Measurements from ENCODE around the gene HMGN1. TPM values are rescaled to one million over a fixed set of nuclear protein-coding genes. Genes with fewer than 3 reads are reported as not detected.
"Not testable (repeated sequence)": the region's sequence is repeated elsewhere in the genome, so short reads cannot be mapped to it uniquely, and the experiment has no call there.

The HMGN1 gene
- total RNA-seq, 1 donor, result 154 TPM

DNA sequence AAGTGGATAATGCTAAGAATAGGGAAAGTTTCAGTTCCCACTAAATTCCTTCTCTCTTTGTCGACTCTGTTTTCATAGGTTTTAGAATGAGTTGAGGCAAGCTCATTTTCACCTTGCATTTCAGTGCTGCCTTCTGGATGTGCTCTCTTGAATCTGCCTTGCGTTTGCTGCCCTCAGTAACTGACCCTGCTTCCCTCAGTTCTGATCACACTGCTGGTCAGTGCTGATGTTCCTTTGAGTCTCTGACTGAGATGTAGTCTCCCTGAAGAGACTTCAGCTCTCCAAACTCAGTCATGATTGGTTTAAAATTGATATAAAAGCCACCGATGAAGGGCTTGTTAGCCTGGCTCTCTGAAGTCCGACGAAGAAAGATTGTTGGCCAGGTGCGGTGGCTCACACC is 25.2 kb upstream of the HMGN1 start:
- Histone ChIP-seq H3K4me2 (ENCODE audit: insufficient read depth, low read length) (peak overlapping the region; percentile 56), H3K79me2 (ENCODE audit: insufficient read depth, low read length) (no peaks in the 10 kb centered on the region), H3K27ac (ENCODE audit: low read depth, low read length) (no peak overlapping the region), H3K27me3 (ENCODE audit: insufficient read depth, low read length) (peaks cover 9% of the 10 kb centered on the region), H3K9me3 (ENCODE audit: low read depth, low read length) (no peaks in the 10 kb centered on the region), H3K4me1 (ENCODE audit: insufficient read depth, low read length) (peaks cover 4% of the 10 kb centered on the region), H4K20me1 (ENCODE audit: insufficient read depth, low read length) (no peaks in the 10 kb centered on the region), H3K36me3 (ENCODE audit: insufficient read depth, low read length) (no peaks in the 10 kb centered on the region), H3K4me3 (ENCODE audit: insufficient read depth, low read length) (peak overlapping the region; percentile 11), H2AFZ (ENCODE audit: low read length) (peak overlapping the region; percentile 71)
- DNase-seq (ENCODE audit: insufficient read length, low spot score, missing footprints), result no peak
- TF ChIP-seq, protein P1, sequence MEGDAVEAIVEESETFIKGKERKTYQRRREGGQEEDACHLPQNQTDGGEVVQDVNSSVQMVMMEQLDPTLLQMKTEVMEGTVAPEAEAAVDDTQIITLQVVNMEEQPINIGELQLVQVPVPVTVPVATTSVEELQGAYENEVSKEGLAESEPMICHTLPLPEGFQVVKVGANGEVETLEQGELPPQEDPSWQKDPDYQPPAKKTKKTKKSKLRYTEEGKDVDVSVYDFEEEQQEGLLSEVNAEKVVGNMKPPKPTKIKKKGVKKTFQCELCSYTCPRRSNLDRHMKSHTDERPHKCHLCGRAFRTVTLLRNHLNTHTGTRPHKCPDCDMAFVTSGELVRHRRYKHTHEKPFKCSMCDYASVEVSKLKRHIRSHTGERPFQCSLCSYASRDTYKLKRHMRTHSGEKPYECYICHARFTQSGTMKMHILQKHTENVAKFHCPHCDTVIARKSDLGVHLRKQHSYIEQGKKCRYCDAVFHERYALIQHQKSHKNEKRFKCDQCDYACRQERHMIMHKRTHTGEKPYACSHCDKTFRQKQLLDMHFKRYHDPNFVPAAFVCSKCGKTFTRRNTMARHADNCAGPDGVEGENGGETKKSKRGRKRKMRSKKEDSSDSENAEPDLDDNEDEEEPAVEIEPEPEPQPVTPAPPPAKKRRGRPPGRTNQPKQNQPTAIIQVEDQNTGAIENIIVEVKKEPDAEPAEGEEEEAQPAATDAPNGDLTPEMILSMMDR (IDR thresholded peaks at IDR 0.05; ENCODE audit: extremely low read depth, low read depth, low read length), result no peak

DNA sequence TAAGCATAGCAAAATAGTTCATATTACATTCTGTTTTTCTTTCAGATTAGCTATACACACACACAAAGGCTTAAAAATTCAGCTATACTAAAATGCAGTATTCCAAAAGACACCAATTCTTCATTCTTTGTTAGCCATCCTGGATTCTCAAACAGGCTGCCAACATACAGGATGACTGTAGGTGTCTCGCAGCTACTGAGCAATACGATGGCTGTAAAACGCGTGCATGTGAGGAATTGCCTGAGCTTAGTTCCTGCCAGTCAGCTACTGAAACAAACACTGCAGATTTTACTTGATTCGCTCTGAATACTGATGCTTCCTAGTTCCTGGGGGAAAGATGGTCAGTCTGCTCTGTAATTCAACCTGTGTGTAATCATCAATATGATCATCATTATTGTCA is 24.7 kb upstream of the HMGN1 start:
- H3K4me2 ChIP-seq (ENCODE audit: insufficient read depth, low read length), result peak overlapping the region; percentile 56
- H2AFZ ChIP-seq (ENCODE audit: low read length), result peak overlapping the region; percentile 71
- H3K9me3 ChIP-seq (ENCODE audit: low read depth, low read length), result no peaks in the 10 kb centered on the region
- no peaks in the 10 kb centered on the region for H4K20me1 ChIP-seq (ENCODE audit: insufficient read depth, low read length)
- DNase-seq (ENCODE audit: insufficient read length, low spot score, missing footprints), result peak; percentile 90
- H3K4me1 ChIP-seq (ENCODE audit: insufficient read depth, low read length), result peaks cover 4% of the 10 kb centered on the region
- peak overlapping the region; percentile 11 for H3K4me3 ChIP-seq (ENCODE audit: insufficient read depth, low read length)
- no peaks in the 10 kb centered on the region for H3K36me3 ChIP-seq (ENCODE audit: insufficient read depth, low read length)
- H3K27me3 ChIP-seq (ENCODE audit: insufficient read depth, low read length), result peaks cover 9% of the 10 kb centered on the region
- no peak overlapping the region for H3K27ac ChIP-seq (ENCODE audit: low read depth, low read length)
- no peaks in the 10 kb centered on the region for H3K79me2 ChIP-seq (ENCODE audit: insufficient read depth, low read length)
- TF ChIP-seq, protein P1 (IDR thresholded peaks at IDR 0.05; ENCODE audit: extremely low read depth, low read depth, low read length), result peak; percentile 49

DNA sequence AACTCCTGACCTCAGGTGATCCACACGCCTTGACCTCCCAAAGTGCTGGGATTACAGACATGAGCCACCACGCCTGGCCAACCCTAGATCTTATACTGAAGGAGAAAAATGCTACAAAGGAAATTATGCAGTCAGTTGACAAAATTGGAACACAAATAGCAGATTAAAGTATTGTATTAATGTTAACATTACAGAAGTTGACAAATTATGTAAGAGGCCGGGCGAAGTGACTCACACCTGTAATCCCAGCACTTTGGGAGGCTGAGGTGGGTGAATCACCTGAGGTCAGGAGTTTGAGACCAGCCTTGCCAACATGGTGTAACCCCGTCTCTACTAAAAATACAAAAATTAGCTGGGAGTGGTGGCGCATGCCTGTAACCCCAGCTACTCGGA is 21.0 kb upstream of the HMGN1 start:
- not testable (repeated sequence) for H4K20me1 ChIP-seq (ENCODE audit: insufficient read depth, low read length); H3K4me2 ChIP-seq (ENCODE audit: insufficient read depth, low read length); H3K27ac ChIP-seq (ENCODE audit: low read depth, low read length); H3K27me3 ChIP-seq (ENCODE audit: insufficient read depth, low read length); H2AFZ ChIP-seq (ENCODE audit: low read length); H3K36me3 ChIP-seq (ENCODE audit: insufficient read depth, low read length); H3K79me2 ChIP-seq (ENCODE audit: insufficient read depth, low read length); H3K4me3 ChIP-seq (ENCODE audit: insufficient read depth, low read length); H3K9me3 ChIP-seq (ENCODE audit: low read depth, low read length); DNase-seq (ENCODE audit: insufficient read length, low spot score, missing footprints); H3K4me1 ChIP-seq (ENCODE audit: insufficient read depth, low read length)

DNA sequence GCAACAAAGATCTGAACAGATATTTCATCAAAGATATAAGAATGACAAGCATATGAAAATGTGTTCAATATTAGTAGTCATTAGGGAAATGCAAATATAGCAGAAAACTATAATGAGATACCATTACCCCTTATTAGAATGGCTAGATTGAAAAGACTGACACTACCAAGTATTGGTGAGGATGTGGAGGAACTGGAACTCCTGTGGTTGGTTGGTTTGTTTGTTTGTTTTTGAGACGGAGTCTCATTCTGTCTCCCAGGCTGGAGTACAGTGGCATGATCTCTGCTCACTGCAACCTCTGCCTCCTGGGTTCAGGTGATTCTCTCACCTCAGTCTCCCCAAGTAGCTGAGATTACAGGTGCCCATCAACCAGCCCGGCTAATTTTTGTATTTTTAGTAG is 18.9 kb upstream of the HMGN1 start:
- Histone ChIP-seq H3K4me2 (ENCODE audit: insufficient read depth, low read length) (no peak overlapping the region), H3K4me1 (ENCODE audit: insufficient read depth, low read length) (peaks cover 4% of the 10 kb centered on the region), H4K20me1 (ENCODE audit: insufficient read depth, low read length) (no peaks in the 10 kb centered on the region), H3K4me3 (ENCODE audit: insufficient read depth, low read length) (no peak overlapping the region), H2AFZ (ENCODE audit: low read length) (no peak overlapping the region), H3K27me3 (ENCODE audit: insufficient read depth, low read length) (no peaks in the 10 kb centered on the region), H3K27ac (ENCODE audit: low read depth, low read length) (no peak overlapping the region), H3K79me2 (ENCODE audit: insufficient read depth, low read length) (no peaks in the 10 kb centered on the region), H3K9me3 (ENCODE audit: low read depth, low read length) (no peaks in the 10 kb centered on the region), H3K36me3 (ENCODE audit: insufficient read depth, low read length) (no peaks in the 10 kb centered on the region)
- TF ChIP-seq, protein P1 (IDR thresholded peaks at IDR 0.05; ENCODE audit: extremely low read depth, low read depth, low read length), result no peak
- no peak for DNase-seq (ENCODE audit: insufficient read length, low spot score, missing footprints)

All from osteoblast (primary cell).